ENCODE measurements around the gene LRTM1.

LRTM1 gene

GRCh38 chr3:54917862-54918261 is 10.0 kb downstream of the LRTM1 start:
- TF ChIP-seq CTCF (conservative IDR thresholded peaks at IDR 0.05): no peak
- H3K27ac ChIP-seq: no peak overlapping the region

GRCh38 chr3:54917174-54917573 is 10.7 kb downstream of the LRTM1 start:
- no peak overlapping the region for H3K27ac ChIP-seq
- TF ChIP-seq CTCF (conservative IDR thresholded peaks at IDR 0.05): no peak

- no peak overlapping the region for H3K27ac ChIP-seq
- TF ChIP-seq CTCF (conservative IDR thresholded peaks at IDR 0.05): no peak
Observed at GRCh38 chr3:54916732-54917131, 11.1 kb downstream of the LRTM1 start.

- no peak overlapping the region for H3K27ac ChIP-seq
- no peak for TF ChIP-seq CTCF (conservative IDR thresholded peaks at IDR 0.05)
Observed at GRCh38 chr3:54915976-54916375, 11.9 kb downstream of the LRTM1 start.

- no peak overlapping the region for H3K27ac ChIP-seq
- no peak for TF ChIP-seq CTCF (conservative IDR thresholded peaks at IDR 0.05)
Observed at GRCh38 chr3:54915181-54915580, 12.7 kb downstream of the LRTM1 start.

GRCh38 chr3:54914180-54914579 is 13.7 kb downstream of the LRTM1 start:
- TF ChIP-seq CTCF (conservative IDR thresholded peaks at IDR 0.05): no peak
- H3K27ac ChIP-seq: no peak overlapping the region

- no peak overlapping the region for H3K27ac ChIP-seq
- TF ChIP-seq CTCF (conservative IDR thresholded peaks at IDR 0.05): no peak
Observed at GRCh38 chr3:54909191-54909590, 18.7 kb downstream of the LRTM1 start.

- TF ChIP-seq CTCF (conservative IDR thresholded peaks at IDR 0.05): no peak
- no peak overlapping the region for H3K27ac ChIP-seq
Observed at GRCh38 chr3:54906763-54907162, 21.1 kb downstream of the LRTM1 start.

Measured in VCaP (cell line).